ENCODE results near the gene ASMTL. TPM values are rescaled to one million over a fixed set of nuclear protein-coding genes. Genes with fewer than 3 reads are reported as not detected.
"Not testable (repeated sequence)": the region's sequence is repeated elsewhere in the genome, so short reads cannot be mapped to it uniquely, and the experiment has no call there.

Gene ASMTL
- total and polyA plus RNA-seq, 10 donors = 21.3 to 35.5 (median 27.2) TPM

GRCh38 chrX:1485033-1485432, 32.3 kb upstream of the ASMTL start:
- Histone ChIP-seq H3K36me3 (peaks cover 0 to 24% (median 0%) of the 10 kb centered on the region in 6 donors), H3K9me3 (peaks cover 0 to 2% (median under 1%) of the 10 kb centered on the region in 8 donors), H3K4me1 (peaks cover 9 to 68% (median 52%) of the 10 kb centered on the region in 6 donors), H3K4me3 (no peak overlapping the region), H3K27ac (peak overlapping the region in 3 of 8 donors; percentile 34 to 60 (median 49)), H3K27me3 (replicated peaks in 1 of 7) (no peaks in the 10 kb centered on the region)
- 83 to 92% (median 88%) methylated on average over 8 to 9 of the region's 9 CpGs for WGBS, 5 donors
- no peak for TF ChIP-seq POLR2AphosphoS5 (IDR thresholded peaks at IDR 0.05)
- TF ChIP-seq POLR2A (IDR thresholded peaks at IDR 0.05) = no peak
- TF ChIP-seq CTCF (IDR thresholded peaks at IDR 0.05 in 8 of 11, conservative IDR thresholded peaks at IDR 0.05 in 3 of 11) = no peak
- DNase-seq = peak; percentile 18
- intact Hi-C loops (cut with DNase I; ENCODE audit: low total_unique reads) = no loop called here

GRCh38 chrX:1484638-1485019, 31.9 kb upstream of the ASMTL start:
- peak overlapping the region in 4 of 8 donors; percentile 34 to 60 (median 50) for H3K27ac ChIP-seq
- no peak overlapping the region for H3K4me3 ChIP-seq
- TF ChIP-seq POLR2A (IDR thresholded peaks at IDR 0.05) = no peak
- no peak for TF ChIP-seq CTCF (IDR thresholded peaks at IDR 0.05 in 8 of 11, conservative IDR thresholded peaks at IDR 0.05 in 3 of 11)
- no peak for TF ChIP-seq POLR2AphosphoS5 (IDR thresholded peaks at IDR 0.05)
- H3K9me3 ChIP-seq = peaks cover 0 to 6% (median 4%) of the 10 kb centered on the region in 8 donors
- 55 to 74% (median 63%) methylated on average over 5 of the region's 5 CpGs for WGBS, 5 donors
- no peak for DNase-seq
- peaks cover 0 to 24% (median 0%) of the 10 kb centered on the region in 6 donors for H3K36me3 ChIP-seq
- intact Hi-C loops (cut with DNase I; ENCODE audit: low total_unique reads) = no loop called here
- no peaks in the 10 kb centered on the region for H3K27me3 ChIP-seq (replicated peaks in 1 of 7)
- H3K4me1 ChIP-seq = peaks cover 9 to 72% (median 55%) of the 10 kb centered on the region in 6 donors

- WGBS, 5 donors = 68 to 81% (median 74%) methylated on average over 15 of the region's 15 CpGs
- H3K4me1 ChIP-seq = peaks cover 9 to 76% (median 55%) of the 10 kb centered on the region in 6 donors
- peaks cover 0 to 24% (median 0%) of the 10 kb centered on the region in 6 donors for H3K36me3 ChIP-seq
- peak overlapping the region in 4 of 8 donors; percentile 34 to 60 (median 50) for H3K27ac ChIP-seq
- peak overlapping the region in 1 of 8 donors; percentile 10 for H3K4me3 ChIP-seq
- DNase-seq = peak; percentile 63
- H3K27me3 ChIP-seq (replicated peaks in 1 of 7) = no peaks in the 10 kb centered on the region
- intact Hi-C loops (cut with DNase I; ENCODE audit: low total_unique reads) = no loop called here
- TF ChIP-seq POLR2A (IDR thresholded peaks at IDR 0.05) (no peak), CTCF (IDR thresholded peaks at IDR 0.05 in 8 of 11, conservative IDR thresholded peaks at IDR 0.05 in 3 of 11) (no peak), POLR2AphosphoS5 (IDR thresholded peaks at IDR 0.05) (no peak)
- H3K9me3 ChIP-seq = peaks cover 0 to 12% (median 10%) of the 10 kb centered on the region in 8 donors
These were observed 31.3 kb upstream of the ASMTL start for GRCh38 chrX:1483843-1484637.

- Histone ChIP-seq H3K4me1 (peaks cover 9 to 89% (median 55%) of the 10 kb centered on the region in 6 donors), H3K36me3 (peaks cover 0 to 24% (median 0%) of the 10 kb centered on the region in 6 donors), H3K9me3 (peaks cover 0 to 13% (median 10%) of the 10 kb centered on the region in 8 donors), H3K27ac (peak overlapping the region; percentile 67 to 93 (median 86)), H3K4me3 (peak overlapping the region in 1 of 8 donors; percentile 57)
- H3K27me3 ChIP-seq (replicated peaks in 1 of 7); intact Hi-C loops (cut with DNase I; ENCODE audit: low total_unique reads); DNase-seq: not testable (repeated sequence)
- 100% methylated on average over 1 of the region's 2 CpGs; no CpG with 5 or more reads in 2 of the 5 donors for WGBS, 5 donors
These were observed 29.8 kb upstream of the ASMTL start for GRCh38 chrX:1482530-1482928.
